ENCODE results near the gene SLC38A4. TPM values are rescaled to one million over a fixed set of nuclear protein-coding genes. Genes with fewer than 3 reads are reported as not detected.

SLC38A4 gene
- total and polyA plus RNA-seq, 2 donors (not counting 1 experiment from before 2014, with no cell fraction given): not detected

GRCh38 chr12:46790066-46790465 lies 35.7 kb downstream of the SLC38A4 start:
- no peaks in the 10 kb centered on the region for H3K36me3 ChIP-seq (replicated peaks in 1 of 2; ENCODE audit: control extremely low read depth in 1 of 2, control insufficient read depth in 1 of 2, extremely low read depth in 1 of 2, insufficient read depth in 2 of 2, low read length in 1 of 2)
- H3K9ac ChIP-seq (ENCODE audit: low read length): no peak overlapping the region
- H3K9me3 Mint-ChIP-seq (ENCODE audit: insufficient read depth): no peaks in the 10 kb centered on the region
- ATAC-seq (ENCODE audit: low read depth) (no peak), DNase-seq (no peak)
- WGBS (ENCODE audit: insufficient coverage): no CpG with 5 or more reads among the region's 1 CpG
- no peak overlapping the region for H3K27ac Mint-ChIP-seq
- intact Hi-C loops (cut with micrococcal nuclease): no loop called here
- H3K27ac ChIP-seq (ENCODE audit: low read length in 2 of 2): no peak overlapping the region
- TF ChIP-seq CTCF (IDR thresholded peaks at IDR 0.05): no peak
- TF ChIP-seq EZH2 (IDR thresholded peaks at IDR 0.05; ENCODE audit: borderline replicate concordance, insufficient read depth, low read depth, low read length, poor library complexity, severe bottlenecking): no peak
- H3K27me3 ChIP-seq (replicated peaks in 1 of 4; ENCODE audit: control extremely low read depth in 1 of 4, control insufficient read depth in 3 of 4, insufficient read depth in 4 of 4, low read length in 3 of 4): no peaks in the 10 kb centered on the region
- H4K20me1 ChIP-seq (ENCODE audit: control insufficient read depth, insufficient read depth, low read length, poor library complexity, severe bottlenecking): no peaks in the 10 kb centered on the region
- no peak overlapping the region for H3K4me3 Mint-ChIP-seq
- H3K79me2 ChIP-seq (ENCODE audit: control insufficient read depth, insufficient read depth, low read length): no peaks in the 10 kb centered on the region
- H3K4me1 ChIP-seq (ENCODE audit: control insufficient read depth in 2 of 2, insufficient read depth in 2 of 2, low read length in 2 of 2): no peaks in the 10 kb centered on the region
- peaks cover 5% of the 10 kb centered on the region for H3K27me3 Mint-ChIP-seq
- CTCF ChIA-PET: interaction anchor here (1.6 kb wide), 1 partner anchor 230 kb away, joined by 3 read pairs; no protein-coding TSS in a partner anchor
- no peak overlapping the region for H2AFZ ChIP-seq (ENCODE audit: insufficient read depth, low read depth, low read length, poor library complexity, severe bottlenecking)
- no peak overlapping the region for H3K4me3 ChIP-seq (ENCODE audit: control extremely low read depth in 1 of 5, extremely low read depth in 1 of 5, insufficient read depth in 1 of 5, low read depth in 2 of 5, low read length in 4 of 5)
- H3K9me3 ChIP-seq (ENCODE audit: control extremely low read depth in 1 of 3, control insufficient read depth in 2 of 3, insufficient read depth in 1 of 3, low read length in 2 of 3): no peaks in the 10 kb centered on the region
- POLR2A ChIA-PET: no interaction called here
- no peak overlapping the region for H3K4me2 ChIP-seq (replicated peaks; ENCODE audit: low read depth, low read length, poor library complexity, severe bottlenecking)
- no peaks in the 10 kb centered on the region for H3K4me1 Mint-ChIP-seq

- WGBS (ENCODE audit: insufficient coverage): 100% methylated on average over 2 of the region's 5 CpGs
- Mint-ChIP-seq H3K4me3 (no peak overlapping the region), H3K4me1 (no peaks in the 10 kb centered on the region), H3K9me3 (ENCODE audit: insufficient read depth) (no peaks in the 10 kb centered on the region), H3K27me3 (peaks cover 9% of the 10 kb centered on the region), H3K27ac (no peak overlapping the region)
- no peak for TF ChIP-seq CTCF (IDR thresholded peaks at IDR 0.05)
- no peak for TF ChIP-seq EZH2 (IDR thresholded peaks at IDR 0.05; ENCODE audit: borderline replicate concordance, insufficient read depth, low read depth, low read length, poor library complexity, severe bottlenecking)
- Histone ChIP-seq H3K36me3 (replicated peaks in 1 of 2; ENCODE audit: control extremely low read depth in 1 of 2, control insufficient read depth in 1 of 2, extremely low read depth in 1 of 2, insufficient read depth in 2 of 2, low read length in 1 of 2) (no peaks in the 10 kb centered on the region), H3K9ac (ENCODE audit: low read length) (no peak overlapping the region), H3K27me3 (replicated peaks in 1 of 4; ENCODE audit: control extremely low read depth in 1 of 4, control insufficient read depth in 3 of 4, insufficient read depth in 4 of 4, low read length in 3 of 4) (no peaks in the 10 kb centered on the region), H3K4me3 (ENCODE audit: control extremely low read depth in 1 of 5, extremely low read depth in 1 of 5, insufficient read depth in 1 of 5, low read depth in 2 of 5, low read length in 4 of 5) (no peak overlapping the region), H3K4me1 (ENCODE audit: control insufficient read depth in 2 of 2, insufficient read depth in 2 of 2, low read length in 2 of 2) (no peaks in the 10 kb centered on the region), H3K79me2 (ENCODE audit: control insufficient read depth, insufficient read depth, low read length) (no peaks in the 10 kb centered on the region), H4K20me1 (ENCODE audit: control insufficient read depth, insufficient read depth, low read length, poor library complexity, severe bottlenecking) (no peaks in the 10 kb centered on the region), H3K9me3 (ENCODE audit: control extremely low read depth in 1 of 3, control insufficient read depth in 2 of 3, insufficient read depth in 1 of 3, low read length in 2 of 3) (no peaks in the 10 kb centered on the region), H3K27ac (ENCODE audit: low read length in 2 of 2) (no peak overlapping the region), H3K4me2 (replicated peaks; ENCODE audit: low read depth, low read length, poor library complexity, severe bottlenecking) (no peak overlapping the region), H2AFZ (ENCODE audit: insufficient read depth, low read depth, low read length, poor library complexity, severe bottlenecking) (no peak overlapping the region)
- no peak for ATAC-seq (ENCODE audit: low read depth)
- intact Hi-C loops (cut with micrococcal nuclease): no loop called here
- CTCF ChIA-PET: interaction anchor here (1.6 kb wide), 1 partner anchor 232 kb away, joined by 3 read pairs; no protein-coding TSS in a partner anchor
- no peak for DNase-seq
- POLR2A ChIA-PET: no interaction called here
Measured at GRCh38 chr12:46788072-46788887, 37.5 kb downstream of the SLC38A4 start.

Data from B cell (primary cell).